Astrocyte of the spinal cord (primary cell): ENCODE results near the gene APLP2.
A peak's percentile ranks its signal among the peaks of the same experiment; 100 is the strongest.

Source experiments
- DNase-seq: peaks from one replicate; pipeline ENCODE4 v3.0.0; 2011; ENCODE audit warnings: low read depth, low spot score
- H3K4me3 ChIP-seq: 2 replicates; pipeline ENCODE4 v1.5.1; 2011; ENCODE audit warnings: low read depth, mild to moderate bottlenecking, low read length, moderate library complexity
- in situ Hi-C: cut with HindIII; loops from 2 replicates; pipeline ENCODE4 v1.10.0; 2017; ENCODE audit warnings: low sequenced_read_pairs
- TF ChIP-seq, protein P1 (sequence below): IDR thresholded peaks from 2 replicates; pipeline ENCODE4 v1.5.1; 2012; ENCODE audit warnings: low read depth, mild to moderate bottlenecking, low read length, inconsistent platforms

APLP2 gene

DNA sequence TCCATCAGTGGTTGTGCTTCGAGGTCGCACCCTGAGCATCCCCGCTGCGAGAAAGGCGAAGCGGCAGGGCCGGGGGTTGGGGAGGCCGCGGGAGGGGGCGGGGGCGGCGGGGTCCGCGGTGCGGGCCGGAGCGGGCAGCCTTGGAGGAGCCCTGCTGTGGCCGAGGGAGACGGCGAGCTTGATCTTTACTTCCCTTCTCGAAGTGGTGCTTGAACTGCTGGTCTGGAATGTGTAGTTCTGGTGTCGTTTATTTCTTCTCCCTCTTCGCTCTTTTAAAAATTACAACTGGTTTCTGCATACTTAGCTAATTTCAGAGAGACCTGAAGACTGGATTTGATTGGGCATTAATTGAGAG is 1.1 kb downstream of the APLP2 start:
- in situ Hi-C loops = no loop called here
- DNase-seq = peak; percentile 43
- H3K4me3 ChIP-seq = peak overlapping the region; percentile 70
- TF ChIP-seq, protein P1, sequence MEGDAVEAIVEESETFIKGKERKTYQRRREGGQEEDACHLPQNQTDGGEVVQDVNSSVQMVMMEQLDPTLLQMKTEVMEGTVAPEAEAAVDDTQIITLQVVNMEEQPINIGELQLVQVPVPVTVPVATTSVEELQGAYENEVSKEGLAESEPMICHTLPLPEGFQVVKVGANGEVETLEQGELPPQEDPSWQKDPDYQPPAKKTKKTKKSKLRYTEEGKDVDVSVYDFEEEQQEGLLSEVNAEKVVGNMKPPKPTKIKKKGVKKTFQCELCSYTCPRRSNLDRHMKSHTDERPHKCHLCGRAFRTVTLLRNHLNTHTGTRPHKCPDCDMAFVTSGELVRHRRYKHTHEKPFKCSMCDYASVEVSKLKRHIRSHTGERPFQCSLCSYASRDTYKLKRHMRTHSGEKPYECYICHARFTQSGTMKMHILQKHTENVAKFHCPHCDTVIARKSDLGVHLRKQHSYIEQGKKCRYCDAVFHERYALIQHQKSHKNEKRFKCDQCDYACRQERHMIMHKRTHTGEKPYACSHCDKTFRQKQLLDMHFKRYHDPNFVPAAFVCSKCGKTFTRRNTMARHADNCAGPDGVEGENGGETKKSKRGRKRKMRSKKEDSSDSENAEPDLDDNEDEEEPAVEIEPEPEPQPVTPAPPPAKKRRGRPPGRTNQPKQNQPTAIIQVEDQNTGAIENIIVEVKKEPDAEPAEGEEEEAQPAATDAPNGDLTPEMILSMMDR = no peak

DNA sequence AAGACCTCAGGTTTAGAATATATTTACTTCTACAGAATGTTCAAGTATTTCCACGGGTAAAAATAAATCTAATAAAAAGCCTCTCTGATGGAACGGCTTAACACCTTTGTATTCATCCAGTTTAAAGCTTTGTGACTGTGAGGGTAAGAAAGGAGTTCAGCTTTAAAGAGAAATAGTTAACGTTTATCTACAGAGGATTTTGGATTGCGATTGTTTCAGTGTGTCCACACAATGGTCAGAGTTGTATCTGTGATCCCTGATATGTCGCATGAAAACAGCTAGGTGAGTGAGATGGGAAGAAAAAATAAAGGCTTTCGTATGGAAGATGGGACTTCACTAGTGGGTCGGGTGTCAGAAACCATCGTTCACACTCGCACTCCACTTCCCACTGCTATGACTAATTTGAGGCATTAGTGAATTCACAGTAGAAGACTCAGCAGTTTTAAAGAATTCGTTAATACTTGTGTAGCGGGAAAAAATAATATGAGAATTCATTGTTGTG is 1.6 kb downstream of the APLP2 start:
- in situ Hi-C loops = no loop called here
- peak overlapping the region; percentile 70 for H3K4me3 ChIP-seq
- DNase-seq = peak; percentile 45
- TF ChIP-seq, protein P1 = no peak

DNA sequence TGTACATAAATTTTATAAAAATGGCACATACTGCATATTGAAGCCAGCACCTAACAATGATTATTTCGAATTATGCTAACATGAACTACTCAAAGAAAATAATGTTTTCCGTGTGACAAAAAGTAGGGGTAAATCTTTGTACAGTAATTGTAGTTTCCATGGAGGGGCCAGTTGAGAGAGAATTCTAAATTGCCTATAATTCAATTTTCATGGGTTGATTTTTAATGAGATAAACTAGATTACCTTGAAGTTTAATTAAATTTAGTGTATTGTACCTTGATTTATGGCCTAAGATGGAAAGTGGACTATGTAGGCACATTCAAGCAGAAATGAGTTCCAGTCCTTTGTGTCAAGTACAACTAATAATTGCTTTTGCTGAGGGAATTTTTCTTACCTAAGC is 5.0 kb downstream of the APLP2 start:
- DNase-seq = no peak
- TF ChIP-seq, protein P1 = no peak
- no peak overlapping the region for H3K4me3 ChIP-seq
- in situ Hi-C loops = no loop called here

DNA sequence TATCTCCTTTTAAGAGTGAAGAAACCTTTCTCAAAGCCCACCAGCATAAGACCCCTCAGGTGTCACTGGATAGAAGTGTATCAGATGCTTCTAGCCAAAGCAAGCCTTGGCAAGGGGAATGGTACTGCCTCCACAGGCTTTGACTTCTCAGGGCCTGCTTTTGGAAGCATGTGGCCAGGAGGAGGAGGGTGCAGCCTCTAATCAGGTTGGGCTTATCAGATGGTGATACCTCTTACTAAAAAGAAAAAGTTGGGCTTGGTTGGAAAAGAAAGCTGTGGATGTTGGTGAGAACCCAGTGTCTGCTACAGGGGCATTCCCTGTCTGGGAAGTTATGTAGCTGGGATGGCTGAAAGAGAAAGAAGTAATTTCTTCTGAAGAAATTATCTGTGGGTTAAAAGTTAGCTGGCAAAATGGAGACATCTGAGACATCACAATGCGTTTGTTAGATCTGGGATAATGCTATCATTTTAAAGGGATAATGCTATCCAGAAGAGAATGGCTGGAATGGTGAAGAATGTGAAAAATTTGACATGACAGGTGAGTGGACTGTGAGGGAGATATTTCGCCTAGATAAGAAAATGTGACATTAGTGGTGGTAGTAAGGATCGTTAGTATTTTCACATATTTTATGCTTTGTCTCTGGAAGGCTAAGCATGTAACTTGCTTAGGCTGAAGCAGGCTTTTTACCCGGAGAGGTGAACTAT is 7.2 kb downstream of the APLP2 start:
- H3K4me3 ChIP-seq = no peak overlapping the region
- TF ChIP-seq, protein P1 = no peak
- in situ Hi-C loops = no loop called here
- no peak for DNase-seq

DNA sequence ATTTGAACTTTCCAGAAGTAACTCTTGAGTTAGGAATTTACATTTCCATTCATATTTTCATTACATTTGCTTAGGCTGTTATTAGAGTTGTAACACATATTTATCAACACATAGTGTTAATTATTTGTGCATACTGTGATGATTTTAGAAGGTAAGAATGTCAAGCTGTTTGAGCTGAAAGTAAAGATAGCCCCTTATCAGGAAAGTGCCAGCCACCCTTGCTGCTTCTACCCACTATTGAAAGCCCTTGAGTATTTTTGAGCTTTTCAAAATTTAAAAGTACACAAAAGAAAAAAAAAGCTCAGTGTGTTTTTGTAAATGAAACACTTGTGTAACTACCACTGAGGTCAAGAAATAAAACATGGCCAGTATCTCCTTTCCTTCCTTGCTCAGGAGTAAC is 8.0 kb downstream of the APLP2 start:
- no peak overlapping the region for H3K4me3 ChIP-seq
- TF ChIP-seq, protein P1 = no peak
- no peak for DNase-seq
- in situ Hi-C loops = no loop called here

DNA sequence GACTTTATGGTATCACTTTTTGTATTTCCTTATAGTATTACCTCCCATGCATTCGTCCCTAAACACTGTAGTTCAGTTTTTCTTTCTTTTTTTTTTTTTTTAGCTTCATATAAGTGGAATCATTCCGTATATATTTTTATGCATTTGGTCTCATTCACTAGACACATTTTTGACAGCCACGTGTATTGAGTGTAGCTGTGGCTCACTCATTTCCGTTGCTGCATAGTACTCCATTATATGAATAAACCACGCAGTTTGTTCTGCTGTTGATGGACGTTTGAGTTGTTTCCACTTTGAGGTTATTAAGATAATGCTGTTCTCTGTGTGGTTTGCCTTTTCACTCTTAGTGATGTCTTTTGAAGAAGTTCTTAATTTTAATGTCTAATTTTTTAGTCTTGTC is 8.4 kb downstream of the APLP2 start:
- H3K4me3 ChIP-seq = no peak overlapping the region
- TF ChIP-seq, protein P1 = no peak
- DNase-seq = no peak
- in situ Hi-C loops = no loop called here
